Left ventricle myocardium inferior (tissue), 1 donor: ENCODE data around the gene CPO. TPM values are rescaled to one million over a fixed set of nuclear protein-coding genes. Genes with fewer than 3 reads are reported as not detected.

Source experiments
- DNase-seq: peaks from one replicate; pipeline ENCODE4 v3.0.0-alpha.2; 2020
- H3K27ac ChIP-seq: fragments of 200-600 bp; replicated peaks from 2 replicates; pipeline ENCODE4 v1.8.0; 2021
- H3K27me3 ChIP-seq: fragments of 200-600 bp; 2 replicates; pipeline ENCODE4 v1.8.0; 2021; ENCODE audit warnings: low read depth
- H3K36me3 ChIP-seq: fragments of 200-600 bp; 2 replicates; pipeline ENCODE4 v1.8.0; 2021
- H3K4me1 ChIP-seq: fragments of 200-600 bp; 2 replicates; pipeline ENCODE4 v1.8.0; 2021
- H3K4me3 ChIP-seq: fragments of 200-600 bp; 2 replicates; pipeline ENCODE4 v1.8.0; 2021; ENCODE audit warnings: mild to moderate bottlenecking, moderate library complexity
- H3K9me3 ChIP-seq: fragments of 200-600 bp; replicated peaks from 2 replicates; pipeline ENCODE4 v1.8.0; 2021
- CTCF ChIP-seq: fragments of 200-600 bp; IDR thresholded peaks from 2 replicates; pipeline ENCODE4 v1.8.0; 2021; ENCODE audit warnings: antibody characterized with exemption, mild to moderate bottlenecking, borderline replicate concordance
- intact Hi-C: fragments of 100-400 bp; cut with micrococcal nuclease; formaldehyde crosslinking; loops from one replicate; pipeline ENCODE4 v1.11.0; 2022
- total RNA-seq: library from RNA; stranded (reverse); fragmentation: NEBNext Ultra II Directional; extraction: Animal tissue kit (Norgen Biotek cat#: 25700); gene quantifications from one replicate; pipeline ENCODE4 v1.2.1, GENCODE V29; 2021
- donor health status: DM: no; HTN: yes; CAD: no; lungs with severe emphysema.

CPO gene
- total RNA-seq, 1 donor from 2014 or later: 0.25 TPM

GRCh38 chr2:207012461-207012860 lies 73.1 kb downstream of the CPO start:
- no peak overlapping the region for H3K27ac ChIP-seq
- intact Hi-C loops: no loop called here
- no peaks in the 10 kb centered on the region for H3K27me3 ChIP-seq
- no peak for DNase-seq
- TF ChIP-seq CTCF: no peak
- no peaks in the 10 kb centered on the region for H3K9me3 ChIP-seq
- H3K36me3 ChIP-seq: no peaks in the 10 kb centered on the region
- H3K4me1 ChIP-seq: no peaks in the 10 kb centered on the region
- H3K4me3 ChIP-seq: no peak overlapping the region

- no peaks in the 10 kb centered on the region for H3K4me1 ChIP-seq
- intact Hi-C loops: no loop called here
- no peak for TF ChIP-seq CTCF
Observed at GRCh38 chr2:207014424-207014823, 75.1 kb downstream of the CPO start.

GRCh38 chr2:207015901-207016300 lies 76.6 kb downstream of the CPO start:
- DNase-seq: no peak
- no peaks in the 10 kb centered on the region for H3K9me3 ChIP-seq
- no peaks in the 10 kb centered on the region for H3K4me1 ChIP-seq
- no peak overlapping the region for H3K4me3 ChIP-seq
- no peaks in the 10 kb centered on the region for H3K27me3 ChIP-seq
- H3K36me3 ChIP-seq: no peaks in the 10 kb centered on the region
- TF ChIP-seq CTCF: no peak
- H3K27ac ChIP-seq: no peak overlapping the region
- intact Hi-C loops: no loop called here

More at GRCh38 chr2:207014424-207014823, 75.1 kb downstream of the CPO start:
- H3K4me3 ChIP-seq: no peak overlapping the region
- no peaks in the 10 kb centered on the region for H3K9me3 ChIP-seq
- no peaks in the 10 kb centered on the region for H3K27me3 ChIP-seq
- no peak for DNase-seq
- H3K27ac ChIP-seq: no peak overlapping the region
- no peaks in the 10 kb centered on the region for H3K36me3 ChIP-seq

Other genes with a start within 250 kb of the CPO start
- gene DYTN, start 221.1 kb upstream of the CPO start, total RNA-seq: not detected
- gene MDH1B, start 174.2 kb upstream of the CPO start, total RNA-seq: 0.69 TPM
- 39.9 TPM for gene FASTKD2, start 173.9 kb upstream of the CPO start, total RNA-seq
- 24.2 TPM for gene KLF7, start 226.4 kb downstream of the CPO start, total RNA-seq